MCF 10A (cell line): ENCODE data around the gene ESR1. TPM values are rescaled to one million over a fixed set of nuclear protein-coding genes. Genes with fewer than 3 reads are reported as not detected.

Experiments
- BruUV-seq: library from RNA; stranded (reverse); fragments of 400-500 nt; replicated peaks from 2 replicates; lab custom pipeline; 2021; lab: Mats Ljungman, UMichigan
- CTCF ChIA-PET: fragments of 300-600 bp; sonication (Branson Sonifier 250); formaldehyde crosslinking; extraction: SDS; loops from one replicate; lab custom pipeline; 2021; ENCODE audit warnings: antibody characterized with exemption, inconsistent platforms; lab: Yijun Ruan, JAX
- POLR2A ChIA-PET: fragments of 300-600, 350-650 bp; sonication (Branson Sonifier 250); formaldehyde crosslinking; extraction: SDS; loops from one replicate; lab custom pipeline; 2020; ENCODE audit warnings: antibody characterized with exemption, inconsistent platforms; lab: Yijun Ruan, JAX
- DNase-seq: peaks from one replicate; pipeline ENCODE4 v3.0.0-alpha.2; 2018; ENCODE audit not compliant: unreplicated experiment
- H3K27ac Mint-ChIP-seq: one replicate; pipeline ENCODE4 v1.8.0; 2022; ENCODE audit warnings: mild to moderate bottlenecking, low read depth, mixed read lengths; ENCODE audit not compliant: unreplicated experiment
- H3K27me3 Mint-ChIP-seq: one replicate; pipeline ENCODE4 v1.8.0; 2022; ENCODE audit warnings: mixed read lengths; ENCODE audit not compliant: insufficient read depth, unreplicated experiment
- H3K36me3 Mint-ChIP-seq: one replicate; pipeline ENCODE4 v1.8.0; 2022; ENCODE audit warnings: mild to moderate bottlenecking, moderate library complexity, mixed read lengths; ENCODE audit not compliant: insufficient read depth, unreplicated experiment
- H3K4me1 Mint-ChIP-seq: one replicate; pipeline ENCODE4 v1.8.0; 2022; ENCODE audit warnings: mixed read lengths; ENCODE audit not compliant: insufficient read depth, unreplicated experiment
- H3K4me3 Mint-ChIP-seq: one replicate; pipeline ENCODE4 v1.8.0; 2022; ENCODE audit warnings: mild to moderate bottlenecking, moderate library complexity, mixed read lengths; ENCODE audit not compliant: unreplicated experiment
- H3K9me3 Mint-ChIP-seq: one replicate; pipeline ENCODE4 v1.8.0; 2022; ENCODE audit warnings: mixed read lengths; ENCODE audit not compliant: unreplicated experiment
- CTCF ChIP-seq: fragments of 200-600 bp; IDR thresholded peaks from one replicate; pipeline ENCODE4 v1.8.0; 2022; ENCODE audit warnings: antibody characterized with exemption, mild to moderate bottlenecking; ENCODE audit not compliant: unreplicated experiment
- intact Hi-C: fragments of 100-400 bp; cut with micrococcal nuclease; formaldehyde crosslinking; loops from 2 replicates; pipeline ENCODE4 v1.14.1; 2022
- total RNA-seq: library from RNA; stranded (reverse); gene quantifications from 2 replicates; pipeline ENCODE4 v1.2.3, GENCODE V29; 2022

ESR1 gene
- total RNA-seq, 1 experiment from 2014 or later: 0.05 TPM

GRCh38 chr6:152091851-152092341 lies 284.4 kb downstream of the ESR1 start:
- POLR2A ChIA-PET: interaction anchor here (0.6 to 1.6 kb wide), 3 partner anchors 23 to 327 kb away, joined by 3 to 4 read pairs (median 3); no protein-coding TSS in a partner anchor
- CTCF ChIA-PET: interaction anchor here (0.6 kb wide), 1 partner anchor 220 kb away, joined by 3 read pairs; no protein-coding TSS in a partner anchor
- TF ChIP-seq CTCF: no peak
- H3K4me1 Mint-ChIP-seq: peaks cover 48% of the 10 kb centered on the region
- BruUV-seq: no TSS peak
- H3K27ac Mint-ChIP-seq: peak overlapping the region; percentile 62
- peak; percentile 63 for DNase-seq
- intact Hi-C loops: no loop called here
- peaks cover 10% of the 10 kb centered on the region for H3K36me3 Mint-ChIP-seq
- no peaks in the 10 kb centered on the region for H3K9me3 Mint-ChIP-seq
- H3K4me3 Mint-ChIP-seq: no peak overlapping the region
- no peaks in the 10 kb centered on the region for H3K27me3 Mint-ChIP-seq

GRCh38 chr6:152093711-152094110 lies 286.2 kb downstream of the ESR1 start:
- H3K27ac Mint-ChIP-seq: peak overlapping the region; percentile 71
- peaks cover 61% of the 10 kb centered on the region for H3K4me1 Mint-ChIP-seq

DNA sequence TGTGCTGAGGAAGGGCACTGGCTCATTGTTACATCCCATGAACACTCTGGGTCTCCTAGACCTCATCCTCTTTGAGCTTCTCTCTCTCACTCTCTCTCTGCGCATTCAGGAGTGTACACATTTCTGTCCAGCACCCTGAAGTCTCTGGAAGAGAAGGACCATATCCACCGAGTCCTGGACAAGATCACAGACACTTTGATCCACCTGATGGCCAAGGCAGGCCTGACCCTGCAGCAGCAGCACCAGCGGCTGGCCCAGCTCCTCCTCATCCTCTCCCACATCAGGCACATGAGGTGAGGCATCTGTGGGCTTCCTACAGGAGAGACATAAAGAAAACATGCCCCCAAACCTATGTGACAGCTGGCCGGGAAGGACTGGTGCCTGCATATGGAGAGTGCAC lies 286.8 kb downstream of the ESR1 start:
- CTCF ChIA-PET: interaction anchor here (0.5 to 0.6 kb wide), 2 partner anchors 401 to 499 kb away, joined by 3 read pairs; no protein-coding TSS in a partner anchor
- BruUV-seq: no TSS peak
- H3K9me3 Mint-ChIP-seq: no peaks in the 10 kb centered on the region
- peaks cover 61% of the 10 kb centered on the region for H3K4me1 Mint-ChIP-seq
- intact Hi-C loops: no loop called here
- peak overlapping the region; percentile 71 for H3K27ac Mint-ChIP-seq
- peak; percentile 56 for DNase-seq
- peaks cover 14% of the 10 kb centered on the region for H3K36me3 Mint-ChIP-seq
- no peak overlapping the region for H3K4me3 Mint-ChIP-seq
- no peaks in the 10 kb centered on the region for H3K27me3 Mint-ChIP-seq
- POLR2A ChIA-PET: no interaction called here
- TF ChIP-seq CTCF: no peak

More at GRCh38 chr6:152093711-152094110, 286.2 kb downstream of the ESR1 start:
- BruUV-seq: no TSS peak
- Mint-ChIP-seq H3K9me3 (no peaks in the 10 kb centered on the region), H3K4me3 (no peak overlapping the region), H3K27me3 (no peaks in the 10 kb centered on the region), H3K36me3 (peaks cover 14% of the 10 kb centered on the region)
- TF ChIP-seq CTCF: no peak
- POLR2A ChIA-PET: no interaction called here
- DNase-seq: no peak
- intact Hi-C loops: no loop called here
- CTCF ChIA-PET: interaction anchor here (0.6 kb wide), 1 partner anchor 499 kb away, joined by 3 read pairs; no protein-coding TSS in a partner anchor

GRCh38 chr6:152094992-152095592 lies 287.6 kb downstream of the ESR1 start:
- peak; percentile 98 for DNase-seq
- BruUV-seq: no TSS peak
- TF ChIP-seq CTCF: no peak
- Mint-ChIP-seq H3K4me1 (peaks cover 61% of the 10 kb centered on the region), H3K27me3 (no peaks in the 10 kb centered on the region), H3K9me3 (no peaks in the 10 kb centered on the region), H3K27ac (peak overlapping the region; percentile 71), H3K36me3 (peaks cover 14% of the 10 kb centered on the region), H3K4me3 (peak overlapping the region; percentile 20)
- ChIA-PET CTCF (interaction anchor here (0.6 to 2.8 kb wide), 8 partner anchors 30 to 856 kb away, joined by 3 to 13 read pairs (median 3); no protein-coding TSS in a partner anchor), POLR2A (interaction anchor here (0.6 to 2.7 kb wide), 6 partner anchors 9 to 447 kb away, joined by 3 to 14 read pairs (median 6); no protein-coding TSS in a partner anchor)
- intact Hi-C loops: no loop called here
